PC-3 (cell line): ENCODE measurements around the gene NEU2. TPM values are rescaled to one million over a fixed set of nuclear protein-coding genes. Genes with fewer than 3 reads are reported as not detected.

ENCODE experiments used
- ATAC-seq: fragments of 200-7000 bp; cut with Tn5 transposase; 2 replicates; pipeline ENCODE4 v1.9.1; 2020; ENCODE audit warnings: mild to moderate bottlenecking, moderate library complexity
- BruUV-seq: library from RNA; stranded (reverse); fragments of 400-500 nt; replicated peaks from 2 replicates; lab custom pipeline; 2021; lab: Mats Ljungman, UMichigan
- CTCF ChIA-PET: fragments of 300-600 bp; sonication (Branson Sonifier 250); formaldehyde crosslinking; loops from one replicate; lab custom pipeline; 2022; ENCODE audit warnings: antibody characterized with exemption; lab: Charles Lee
- POLR2A ChIA-PET: fragments of 300-600 bp; sonication (Branson Sonifier 250); formaldehyde crosslinking; loops from one replicate; lab custom pipeline; 2022; ENCODE audit warnings: antibody characterized with exemption; ENCODE audit not compliant: unreplicated experiment; lab: Charles Lee
- DNase-seq: peaks from one replicate; pipeline ENCODE4 v3.0.0-alpha.2; 2015
- H2AFZ ChIP-seq: fragments of 300-600 bp; sonication (generic); 2 replicates; pipeline ENCODE4 v1.6.0; 2016; ENCODE audit warnings: antibody characterized with exemption, low read length
- H3F3A ChIP-seq: fragments of 300-600 bp; sonication (generic); one replicate; pipeline ENCODE4 v1.6.0; 2017; ENCODE audit warnings: antibody characterized with exemption, low read length, control low read depth, mild to moderate bottlenecking; ENCODE audit not compliant: unreplicated experiment
- H3K27ac ChIP-seq: fragments of 300-600 bp; sonication (generic); 2 replicates; pipeline ENCODE4 v1.5.1; 2016; ENCODE audit warnings: mild to moderate bottlenecking, low read length
- H3K27me3 ChIP-seq: fragments of 300-600 bp; sonication (generic); 2 replicates; pipeline ENCODE4 v1.6.1; 2016; ENCODE audit warnings: low read length, mixed read lengths
- H3K36me3 ChIP-seq: fragments of 300-600 bp; sonication (generic); 2 replicates; pipeline ENCODE4 v1.6.1; 2016; ENCODE audit warnings: low read depth, mixed run types, low read length, mixed read lengths
- H3K4me1 ChIP-seq: fragments of 300-600 bp; sonication (generic); 2 replicates; pipeline ENCODE4 v1.5.1; 2016; ENCODE audit warnings: low read length; ENCODE audit not compliant: insufficient read depth
- H3K4me2 ChIP-seq: fragments of 300-600 bp; sonication (generic); 2 replicates; pipeline ENCODE4 v1.6.0; 2016; ENCODE audit warnings: low read length
- H3K4me3 ChIP-seq: fragments of 300-600 bp; sonication (generic); 2 replicates; pipeline ENCODE4 v1.5.1; 2016; ENCODE audit warnings: mild to moderate bottlenecking, low read length, mixed read lengths
- H3K79me2 ChIP-seq: fragments of 300-600 bp; sonication (generic); 2 replicates; pipeline ENCODE4 v1.6.1; 2017; ENCODE audit warnings: low read length, mixed read lengths
- H3K9ac ChIP-seq: fragments of 300-600 bp; sonication (generic); 2 replicates; pipeline ENCODE4 v1.6.0; 2016; ENCODE audit warnings: mild to moderate bottlenecking, low read length
- H3K9me2 ChIP-seq: fragments of 300-600 bp; sonication (generic); replicated peaks from 2 replicates; pipeline ENCODE4 v1.6.1; 2016; ENCODE audit warnings: mixed run types, low read length, mixed read lengths
- H3K9me3 ChIP-seq: fragments of 300-600 bp; sonication (generic); 2 replicates; pipeline ENCODE4 v1.6.1; 2016; ENCODE audit warnings: low read length, mixed read lengths
- H4K20me1 ChIP-seq: fragments of 300-600 bp; sonication (generic); 2 replicates; pipeline ENCODE4 v1.6.1; 2016; ENCODE audit warnings: low read length, mixed read lengths
- CTCF ChIP-seq: fragments of 300-600 bp; sonication (generic); conservative IDR thresholded peaks from 2 replicates; pipeline ENCODE4 v1.5.1; 2017; ENCODE audit warnings: antibody characterized with exemption, low read depth, mild to moderate bottlenecking, low read length
- EZH2 ChIP-seq: fragments of 300-600 bp; sonication (generic); IDR thresholded peaks from one replicate; pipeline ENCODE4 v1.6.1; 2017; ENCODE audit warnings: antibody characterized with exemption, mild to moderate bottlenecking, low read length; ENCODE audit not compliant: unreplicated experiment
- EZH2phosphoT487 ChIP-seq: fragments of 300-600 bp; sonication (generic); IDR thresholded peaks from 2 replicates; pipeline ENCODE4 v1.6.1; 2018; ENCODE audit warnings: mild to moderate bottlenecking, antibody characterized with exemption, low read length, borderline replicate concordance
- intact Hi-C: fragments of 100-400 bp; cut with micrococcal nuclease; formaldehyde crosslinking; loops from 2 replicates; pipeline ENCODE4 v1.9.0; 2023
- total RNA-seq: library from RNA; depleted of rRNA; stranded (reverse); fragments of >200 nt; gene quantifications from 2 replicates; pipeline ENCODE4 v1.2.3, GENCODE V29; 2014

Gene NEU2
- total RNA-seq, 1 experiment from 2014 or later = 4.5 TPM

- Histone ChIP-seq H2AFZ (no peak overlapping the region), H4K20me1 (no peaks in the 10 kb centered on the region), H3K27ac (peak overlapping the region; percentile 98; the same call in 1 of the 2 replicates), H3K4me1 (peaks cover 62% of the 10 kb centered on the region), H3K4me2 (no peak overlapping the region), H3K79me2 (peaks cover 26% of the 10 kb centered on the region), H3K9me2 (no peaks in the 10 kb centered on the region), H3K9ac (no peak overlapping the region), H3K9me3 (no peaks in the 10 kb centered on the region), H3K36me3 (no peaks in the 10 kb centered on the region), H3F3A (peaks cover 5% of the 10 kb centered on the region), H3K27me3 (no peaks in the 10 kb centered on the region), H3K4me3 (no peak overlapping the region)
- TF ChIP-seq EZH2 (no peak), CTCF (no peak), EZH2phosphoT487 (no peak)
- no peak for ATAC-seq
- CTCF ChIA-PET = no interaction called here
- no TSS peak for BruUV-seq
- intact Hi-C loops = no loop called here
- POLR2A ChIA-PET = no interaction called here
- no peak for DNase-seq
These were observed 3.1 kb downstream of the NEU2 start for GRCh38 chr2:233035426-233036161.

DNA sequence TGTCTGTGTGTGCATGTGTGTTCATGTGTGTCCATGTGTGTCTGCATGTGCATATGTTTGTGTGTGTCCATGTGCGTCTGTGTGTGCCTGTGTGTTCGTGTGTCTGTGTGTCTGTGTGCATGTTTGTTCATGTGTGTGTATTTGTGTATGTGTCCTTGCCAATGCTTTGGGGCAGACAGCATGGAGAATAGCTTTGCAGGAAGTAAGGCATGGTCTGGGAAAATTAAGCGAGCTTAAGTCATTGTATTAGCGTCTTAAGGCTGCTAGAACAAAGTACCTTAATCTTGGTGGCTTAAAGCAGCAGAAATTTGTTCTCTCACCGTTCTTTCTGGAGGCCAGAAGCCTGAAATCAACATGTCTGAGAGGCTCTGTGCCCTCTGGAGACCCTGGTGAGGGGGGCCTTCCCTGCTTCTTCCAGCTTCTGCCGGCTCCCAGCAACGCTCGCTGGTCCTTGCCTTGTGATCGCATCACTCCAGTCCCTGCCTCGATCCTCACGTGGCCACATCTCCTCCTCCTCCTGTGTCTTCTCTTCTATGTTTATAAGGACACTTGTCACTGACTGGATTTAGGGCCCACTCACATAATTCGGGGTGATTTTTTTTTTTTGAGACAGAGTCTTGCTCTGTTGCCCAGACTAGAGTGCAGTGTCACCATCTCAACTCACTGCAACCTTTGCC lies 3.8 kb downstream of the NEU2 start:
- Histone ChIP-seq H3K4me3 (no peak overlapping the region), H3F3A (peaks cover 5% of the 10 kb centered on the region), H3K4me1 (peaks cover 55% of the 10 kb centered on the region), H3K27me3 (no peaks in the 10 kb centered on the region), H3K79me2 (peaks cover 25% of the 10 kb centered on the region), H3K9ac (peak overlapping the region; percentile 17; the same call in 1 of the 2 replicates), H3K36me3 (no peaks in the 10 kb centered on the region), H4K20me1 (no peaks in the 10 kb centered on the region), H3K4me2 (no peak overlapping the region; the same call in 1 of the 2 replicates), H2AFZ (no peak overlapping the region), H3K27ac (peak overlapping the region; percentile 71), H3K9me2 (no peaks in the 10 kb centered on the region), H3K9me3 (no peaks in the 10 kb centered on the region)
- ATAC-seq (no peak), DNase-seq (no peak)
- TF ChIP-seq EZH2 = no peak
- TF ChIP-seq EZH2phosphoT487 = no peak
- no peak for TF ChIP-seq CTCF
- ChIA-PET CTCF (no interaction called here), POLR2A (no interaction called here)
- BruUV-seq = no TSS peak
- intact Hi-C loops = no loop called here
